Measurements from ENCODE around the gene FES. TPM values are rescaled to one million over a fixed set of nuclear protein-coding genes. Genes with fewer than 3 reads are reported as not detected.

The FES gene
- total RNA-seq, 1 donor from 2014 or later: 15.1 TPM

- TF ChIP-seq CTCF (IDR thresholded peaks at IDR 0.05; ENCODE audit: insufficient read depth, low read length, poor library complexity, severe bottlenecking): no peak
- no peak for DNase-seq (ENCODE audit: low read depth)
- H3K27me3 ChIP-seq (ENCODE audit: control insufficient read depth, insufficient read depth, low read length): no peaks in the 10 kb centered on the region
- H3K36me3 ChIP-seq (ENCODE audit: control insufficient read depth, insufficient read depth, low read length): no peaks in the 10 kb centered on the region
- no peak overlapping the region for H3K4me3 ChIP-seq (ENCODE audit: low read depth, low read length)
Measured at GRCh38 chr15:90838544-90838943, 45.8 kb upstream of the FES start.

- no peak for TF ChIP-seq CTCF (IDR thresholded peaks at IDR 0.05; ENCODE audit: insufficient read depth, low read length, poor library complexity, severe bottlenecking)
- Histone ChIP-seq H3K4me3 (ENCODE audit: low read depth, low read length) (no peak overlapping the region), H3K27me3 (ENCODE audit: control insufficient read depth, insufficient read depth, low read length) (no peaks in the 10 kb centered on the region), H3K36me3 (ENCODE audit: control insufficient read depth, insufficient read depth, low read length) (no peaks in the 10 kb centered on the region)
- no peak for DNase-seq (ENCODE audit: low read depth)
Measured at GRCh38 chr15:90839187-90840071, 44.9 kb upstream of the FES start.

- Histone ChIP-seq H3K27me3 (ENCODE audit: control insufficient read depth, insufficient read depth, low read length) (no peaks in the 10 kb centered on the region), H3K36me3 (ENCODE audit: control insufficient read depth, insufficient read depth, low read length) (no peaks in the 10 kb centered on the region), H3K4me3 (ENCODE audit: low read depth, low read length) (no peak overlapping the region)
- DNase-seq (ENCODE audit: low read depth): no peak
- TF ChIP-seq CTCF (IDR thresholded peaks at IDR 0.05; ENCODE audit: insufficient read depth, low read length, poor library complexity, severe bottlenecking): no peak
Measured at GRCh38 chr15:90840157-90840855, 44.0 kb upstream of the FES start.

- H3K27me3 ChIP-seq (ENCODE audit: control insufficient read depth, insufficient read depth, low read length): no peaks in the 10 kb centered on the region
Measured at GRCh38 chr15:90840954-90841353, 43.4 kb upstream of the FES start.

GRCh38 chr15:90844696-90845095 lies 39.6 kb upstream of the FES start:
- Histone ChIP-seq H3K36me3 (ENCODE audit: control insufficient read depth, insufficient read depth, low read length) (no peaks in the 10 kb centered on the region), H3K4me3 (ENCODE audit: low read depth, low read length) (no peak overlapping the region), H3K27me3 (ENCODE audit: control insufficient read depth, insufficient read depth, low read length) (no peaks in the 10 kb centered on the region)
- no peak for DNase-seq (ENCODE audit: low read depth)
- TF ChIP-seq CTCF (IDR thresholded peaks at IDR 0.05; ENCODE audit: insufficient read depth, low read length, poor library complexity, severe bottlenecking): no peak

More at GRCh38 chr15:90840954-90841353, 43.4 kb upstream of the FES start:
- no peak for DNase-seq (ENCODE audit: low read depth)
- TF ChIP-seq CTCF (IDR thresholded peaks at IDR 0.05; ENCODE audit: insufficient read depth, low read length, poor library complexity, severe bottlenecking): no peak
- H3K4me3 ChIP-seq (ENCODE audit: low read depth, low read length): no peak overlapping the region
- no peaks in the 10 kb centered on the region for H3K36me3 ChIP-seq (ENCODE audit: control insufficient read depth, insufficient read depth, low read length)
